HEK293T (cell line): ENCODE measurements around the gene ZDHHC16.

ENCODE experiments used
- CTCF ChIA-PET: fragments of 350-600 bp; formaldehyde crosslinking; extraction: SDS; loops from one replicate; lab custom pipeline; 2021; ENCODE audit warnings: antibody characterized with exemption, inconsistent platforms; lab: Yijun Ruan, JAX
- POLR2A ChIA-PET: fragments of 350-600 bp; formaldehyde crosslinking; extraction: SDS; loops from one replicate; lab custom pipeline; 2020; ENCODE audit warnings: antibody characterized with exemption, inconsistent platforms; lab: Yijun Ruan, JAX
- DNase-seq: peaks from one replicate; pipeline ENCODE4 v3.0.0; 2012; ENCODE audit warnings: mixed read lengths; ENCODE audit errors: extremely low spot score
- ARNT ChIP-seq: fragments of 450-650 bp; IDR thresholded peaks from 2 replicates; pipeline ENCODE4 v1.6.1; 2017; ENCODE audit warnings: mild to moderate bottlenecking
- BHLHE40 ChIP-seq: fragments of 450-650 bp; IDR thresholded peaks from 2 replicates; pipeline ENCODE4 v1.6.1; 2016; ENCODE audit warnings: mild to moderate bottlenecking, moderate library complexity, borderline replicate concordance
- CTBP1 ChIP-seq: fragments of 450-650 bp; IDR thresholded peaks from 2 replicates; pipeline ENCODE4 v1.6.1; 2016; ENCODE audit warnings: borderline replicate concordance
- ELF4 ChIP-seq: fragments of 450-650 bp; IDR thresholded peaks from 2 replicates; pipeline ENCODE4 v1.6.1; 2017; ENCODE audit warnings: antibody characterized with exemption
- FOXA1 ChIP-seq: fragments of 450-650 bp; IDR thresholded peaks from 2 replicates; pipeline ENCODE4 v1.6.1; 2016; ENCODE audit warnings: mild to moderate bottlenecking
- FOXK2 ChIP-seq: fragments of 450-650 bp; IDR thresholded peaks from 2 replicates; pipeline ENCODE4 v1.6.1; 2016; ENCODE audit warnings: mild to moderate bottlenecking
- FOXM1 ChIP-seq: fragments of 450-650 bp; IDR thresholded peaks from 2 replicates; pipeline ENCODE4 v1.6.1; 2017; ENCODE audit warnings: mild to moderate bottlenecking, borderline replicate concordance
- HDGF ChIP-seq: fragments of 450-650 bp; IDR thresholded peaks from 2 replicates; pipeline ENCODE4 v1.6.1; 2017; ENCODE audit warnings: antibody characterized with exemption, borderline replicate concordance
- L3MBTL2 ChIP-seq: fragments of 450-650 bp; conservative IDR thresholded peaks from 2 replicates; pipeline ENCODE4 v1.6.1; 2016; ENCODE audit warnings: mild to moderate bottlenecking
- LEF1 ChIP-seq: fragments of 450-650 bp; IDR thresholded peaks from 2 replicates; pipeline ENCODE4 v1.6.1; 2017; ENCODE audit warnings: mild to moderate bottlenecking, borderline replicate concordance
- NFRKB ChIP-seq: fragments of 450-650 bp; IDR thresholded peaks from 2 replicates; pipeline ENCODE4 v1.6.1; 2016; ENCODE audit warnings: mild to moderate bottlenecking, moderate library complexity
- PKNOX1 ChIP-seq: fragments of 450-650 bp; IDR thresholded peaks from 2 replicates; pipeline ENCODE4 v1.6.1; 2016
- SP1 ChIP-seq: fragments of 450-650 bp; IDR thresholded peaks from 2 replicates; pipeline ENCODE4 v1.6.1; 2017
- SUZ12 ChIP-seq: fragments of 450-650 bp; IDR thresholded peaks from 2 replicates; pipeline ENCODE4 v1.6.1; 2016; ENCODE audit warnings: mild to moderate bottlenecking
- TARDBP ChIP-seq: fragments of 450-650 bp; IDR thresholded peaks from 2 replicates; pipeline ENCODE4 v1.6.1; 2016
- ZNF384 ChIP-seq: fragments of 450-650 bp; IDR thresholded peaks from 2 replicates; pipeline ENCODE4 v1.6.1; 2016

Gene ZDHHC16

GRCh38 chr10:97502916-97503315 lies 56.9 kb downstream of the ZDHHC16 start:
- DNase-seq, result no peak
- POLR2A ChIA-PET, result no interaction called here

GRCh38 chr10:97503406-97503805 lies 57.4 kb downstream of the ZDHHC16 start:
- DNase-seq, result no peak
- ChIA-PET POLR2A (no interaction called here), CTCF (no interaction called here)
- TF ChIP-seq NFRKB, result no peak
- TF ChIP-seq FOXA1, result no peak
- no peak for TF ChIP-seq ELF4
- TF ChIP-seq HDGF, result no peak

More at GRCh38 chr10:97502916-97503315, 56.9 kb downstream of the ZDHHC16 start:
- CTCF ChIA-PET, result no interaction called here
- TF ChIP-seq TARDBP (no peak), NFRKB (no peak), PKNOX1 (no peak), FOXA1 (no peak), CTBP1 (no peak), HDGF (no peak), LEF1 (no peak), L3MBTL2 (no peak), ZNF384 (no peak), ARNT (no peak), SUZ12 (no peak), ELF4 (no peak), SP1 (no peak), BHLHE40 (no peak), FOXK2 (no peak)

GRCh38 chr10:97505152-97505551 lies 59.2 kb downstream of the ZDHHC16 start:
- CTCF ChIA-PET, result interaction anchor here (1.1 kb wide), 1 partner anchor 29 kb away, joined by 3 read pairs; no protein-coding TSS in a partner anchor
- POLR2A ChIA-PET, result interaction anchor here (1.0 kb wide), 1 partner anchor 9 kb away, joined by 3 read pairs; no protein-coding TSS in a partner anchor
- no peak for DNase-seq
- TF ChIP-seq CTBP1, result no peak
- TF ChIP-seq FOXK2, result no peak
- no peak for TF ChIP-seq SP1
- TF ChIP-seq LEF1, result no peak
- TF ChIP-seq NFRKB, result no peak
- TF ChIP-seq ELF4, result no peak
- TF ChIP-seq FOXA1, result no peak
- no peak for TF ChIP-seq TARDBP
- TF ChIP-seq BHLHE40, result no peak

- ChIA-PET POLR2A (interaction anchor here (1.0 kb wide), 1 partner anchor 8 kb away, joined by 3 read pairs; no protein-coding TSS in a partner anchor), CTCF (interaction anchor here (1.1 kb wide), 1 partner anchor 28 kb away, joined by 3 read pairs; no protein-coding TSS in a partner anchor)
- no peak for DNase-seq
- no peak for TF ChIP-seq PKNOX1
- TF ChIP-seq ZNF384, result no peak
- no peak for TF ChIP-seq ELF4
- TF ChIP-seq BHLHE40, result no peak
- no peak for TF ChIP-seq LEF1
- TF ChIP-seq NFRKB, result no peak
- no peak for TF ChIP-seq SP1
- TF ChIP-seq TARDBP, result no peak
- no peak for TF ChIP-seq HDGF
- no peak for TF ChIP-seq SUZ12
- no peak for TF ChIP-seq FOXM1
- no peak for TF ChIP-seq CTBP1
- TF ChIP-seq L3MBTL2, result no peak
- no peak for TF ChIP-seq ARNT
- TF ChIP-seq FOXA1, result no peak
- TF ChIP-seq FOXK2, result no peak
Measured at GRCh38 chr10:97506199-97506991, 60.4 kb downstream of the ZDHHC16 start.
